Epithelial cell of proximal tubule (primary cell): Measurements from ENCODE around the gene RPL23. TPM values are rescaled to one million over a fixed set of nuclear protein-coding genes. Genes with fewer than 3 reads are reported as not detected.
"Not testable (repeated sequence)": the region's sequence is repeated elsewhere in the genome, so short reads cannot be mapped to it uniquely, and the experiment has no call there.

Experiments
- DNase-seq: peaks from one replicate; pipeline ENCODE4 v3.0.0-alpha.2; 2011; ENCODE audit warnings: low read depth
- H3K4me3 ChIP-seq: 2 replicates; pipeline ENCODE4 v1.5.1; 2011; ENCODE audit warnings: low read depth, mild to moderate bottlenecking, low read length
- CTCF ChIP-seq: conservative IDR thresholded peaks from 2 replicates; pipeline ENCODE4 v1.5.1; 2012; ENCODE audit warnings: low read depth, mild to moderate bottlenecking, low read length
- total RNA-seq: library from RNA; depleted of rRNA; stranded (reverse); fragments of >200 nt; gene quantifications from 2 replicates; pipeline ENCODE4 v1.2.3, GENCODE V29; 2015

RPL23 gene
- total RNA-seq, 1 donor from 2014 or later, result 1,718 TPM

- TF ChIP-seq CTCF, result peak; percentile 40
- no peak overlapping the region for H3K4me3 ChIP-seq
- DNase-seq, result no peak
Measured at GRCh38 chr17:38864636-38865398, 11.3 kb upstream of the RPL23 start.

GRCh38 chr17:38861399-38861843 lies 7.9 kb upstream of the RPL23 start:
- no peak for DNase-seq
- no peak overlapping the region for H3K4me3 ChIP-seq
- no peak for TF ChIP-seq CTCF

GRCh38 chr17:38857271-38857670 lies 3.8 kb upstream of the RPL23 start:
- no peak overlapping the region for H3K4me3 ChIP-seq
- no peak for TF ChIP-seq CTCF
- DNase-seq, result no peak

- not testable (repeated sequence) for DNase-seq, H3K4me3 ChIP-seq
Measured at GRCh38 chr17:38855101-38855714, 1.7 kb upstream of the RPL23 start.

- TF ChIP-seq CTCF, result no peak
- no peak for DNase-seq
- peak overlapping the region; percentile 88 for H3K4me3 ChIP-seq
Measured at GRCh38 chr17:38852771-38853291, 690 bp downstream of the RPL23 start.

GRCh38 chr17:38851434-38851833 lies 2.1 kb downstream of the RPL23 start:
- no peak for TF ChIP-seq CTCF
- no peak for DNase-seq
- peak overlapping the region; percentile 88 for H3K4me3 ChIP-seq

GRCh38 chr17:38850374-38850773 lies 3.1 kb downstream of the RPL23 start:
- H3K4me3 ChIP-seq, result peak overlapping the region; percentile 88
- TF ChIP-seq CTCF, result no peak
- no peak for DNase-seq
